Glutamatergic neuron (in vitro differentiated cells): ENCODE data around the gene TAS2R19. TPM values are rescaled to one million over a fixed set of nuclear protein-coding genes. Genes with fewer than 3 reads are reported as not detected.

Source experiments
- DNase-seq: peaks from one replicate; pipeline ENCODE4 v3.0.0; 2022
- H3K27ac Mint-ChIP-seq: one replicate; pipeline ENCODE4 v1.8.0; 2020; ENCODE audit warnings: mild to moderate bottlenecking, mixed read lengths, inconsistent platforms; ENCODE audit not compliant: unreplicated experiment
- H3K27me3 Mint-ChIP-seq: one replicate; pipeline ENCODE4 v1.8.0; 2020; ENCODE audit warnings: mild to moderate bottlenecking, moderate library complexity, mixed read lengths, inconsistent platforms; ENCODE audit not compliant: unreplicated experiment
- H3K36me3 Mint-ChIP-seq: one replicate; pipeline ENCODE4 v1.8.0; 2020; ENCODE audit warnings: mild to moderate bottlenecking, mixed read lengths, inconsistent platforms; ENCODE audit not compliant: unreplicated experiment
- H3K4me1 Mint-ChIP-seq: one replicate; pipeline ENCODE4 v1.8.0; 2020; ENCODE audit warnings: mild to moderate bottlenecking, low read depth, mixed read lengths, inconsistent platforms; ENCODE audit not compliant: unreplicated experiment
- H3K4me3 Mint-ChIP-seq: one replicate; pipeline ENCODE4 v1.8.0; 2020; ENCODE audit warnings: mild to moderate bottlenecking, mixed read lengths, inconsistent platforms; ENCODE audit not compliant: unreplicated experiment
- H3K9me3 Mint-ChIP-seq: one replicate; pipeline ENCODE4 v1.8.0; 2020; ENCODE audit warnings: mild to moderate bottlenecking, moderate library complexity, mixed read lengths, inconsistent platforms; ENCODE audit not compliant: unreplicated experiment
- CTCF ChIP-seq: fragments of 200-600 bp; sonication (generic); IDR thresholded peaks from one replicate; pipeline ENCODE4 v1.5.0; 2021; ENCODE audit not compliant: partially characterized antibody, unreplicated experiment
- total RNA-seq: library from RNA; stranded (reverse); fragmentation: NEBNext Ultra II Directional; extraction: Animal tissue kit (Norgen Biotek cat#: 25700); gene quantifications from one replicate; pipeline ENCODE4 v1.2.1, GENCODE V29; 2021; ENCODE audit not compliant: unreplicated experiment

TAS2R19 gene
- total RNA-seq, 1 donor from 2014 or later: 7.9 TPM

GRCh38 chr12:10989107-10989506 is 33.3 kb downstream of the TAS2R19 start:
- Mint-ChIP-seq H3K27ac (no peak overlapping the region), H3K27me3 (no peaks in the 10 kb centered on the region), H3K4me3 (no peak overlapping the region), H3K36me3 (peaks cover 6% of the 10 kb centered on the region), H3K4me1 (no peaks in the 10 kb centered on the region), H3K9me3 (no peaks in the 10 kb centered on the region)
- TF ChIP-seq CTCF: no peak
- DNase-seq: no peak

GRCh38 chr12:10986812-10987211 is 35.6 kb downstream of the TAS2R19 start, which contains the start of gene TAS2R50:
Gene TAS2R50, minus strand, starts transcription at chr12:10986912. Its CDS starts 52 bp downstream, at chr12:10986860.
- H3K27ac Mint-ChIP-seq: no peak within 1 kb of the TSS
- no peak for DNase-seq
- H3K36me3 Mint-ChIP-seq: peaks cover 6% of the 10 kb centered on the region
- TF ChIP-seq CTCF: no peak
- no peaks in the 10 kb centered on the region for H3K4me1 Mint-ChIP-seq
- H3K27me3 Mint-ChIP-seq: no peaks in the 10 kb centered on the region
- no peak within 1 kb of the TSS for H3K4me3 Mint-ChIP-seq
- H3K9me3 Mint-ChIP-seq: no peaks in the 10 kb centered on the region

- no peaks in the 10 kb centered on the region for H3K4me1 Mint-ChIP-seq
- no peaks in the 10 kb centered on the region for H3K9me3 Mint-ChIP-seq
- TF ChIP-seq CTCF: no peak
- no peaks in the 10 kb centered on the region for H3K27me3 Mint-ChIP-seq
- no peak overlapping the region for H3K27ac Mint-ChIP-seq
- no peak for DNase-seq
- H3K36me3 Mint-ChIP-seq: no peaks in the 10 kb centered on the region
- no peak overlapping the region for H3K4me3 Mint-ChIP-seq
These were observed 40.2 kb downstream of the TAS2R19 start for GRCh38 chr12:10982244-10982643.

- DNase-seq: no peak
- Mint-ChIP-seq H3K4me3 (no peak overlapping the region), H3K27ac (no peak overlapping the region), H3K9me3 (no peaks in the 10 kb centered on the region), H3K27me3 (no peaks in the 10 kb centered on the region), H3K36me3 (no peaks in the 10 kb centered on the region), H3K4me1 (no peaks in the 10 kb centered on the region)
- no peak for TF ChIP-seq CTCF
These were observed 47.5 kb downstream of the TAS2R19 start for GRCh38 chr12:10974965-10975364.

Other genes starting within 250 kb of the TAS2R19 start
- gene TAS2R7, start 220.0 kb downstream of the TAS2R19 start, total RNA-seq: 0.39 TPM
- gene TAS2R8, start 215.3 kb downstream of the TAS2R19 start, total RNA-seq: not detected
- gene TAS2R9, start 212.5 kb downstream of the TAS2R19 start, total RNA-seq: not detected
- 0.69 TPM for gene TAS2R10, start 196.3 kb downstream of the TAS2R19 start, total RNA-seq
- 7.5 TPM for gene PRR4, start 173.1 kb downstream of the TAS2R19 start, total RNA-seq
- gene PRH1, start 138.4 kb downstream of the TAS2R19 start, total RNA-seq: 33.3 TPM
- 2.0 TPM for gene TAS2R13, start 113.1 kb downstream of the TAS2R19 start, total RNA-seq
- gene PRH2, start 93.4 kb downstream of the TAS2R19 start, total RNA-seq: not detected
- 3.3 TPM for gene TAS2R14, start 83.4 kb downstream of the TAS2R19 start, total RNA-seq
- gene TAS2R50, start 35.7 kb downstream of the TAS2R19 start, total RNA-seq: 1.3 TPM
- 3.4 TPM for gene TAS2R20, start 24.3 kb downstream of the TAS2R19 start, total RNA-seq
- 5.7 TPM for gene TAS2R31, start 8.8 kb upstream of the TAS2R19 start, total RNA-seq
- 3.3 TPM for gene TAS2R46, start 39.7 kb upstream of the TAS2R19 start, total RNA-seq
- gene TAS2R43, start 69.7 kb upstream of the TAS2R19 start, total RNA-seq: 1.5 TPM
- gene TAS2R30, start 112.0 kb upstream of the TAS2R19 start, total RNA-seq: 5.1 TPM
- 12.0 TPM for gene SMIM10L1, start 148.6 kb upstream of the TAS2R19 start, total RNA-seq
- not detected for gene TAS2R42, start 164.3 kb upstream of the TAS2R19 start, total RNA-seq
- gene PRB3, start 247.1 kb upstream of the TAS2R19 start, total RNA-seq: not detected